A549 treated with GW870086 at 1 μM for 4 hours (cell line): Measurements from ENCODE around the gene CLDN25. TPM values are rescaled to one million over a fixed set of nuclear protein-coding genes. Genes with fewer than 3 reads are reported as not detected.

ENCODE experiments used
- total RNA-seq: library from RNA; stranded (reverse); fragments of 200-300 nt; extraction: Qiagen RNA extraction; gene quantifications from 5 replicates; pipeline ENCODE4 v1.2.3, GENCODE V29; 2022; ENCODE audit warnings: low read depth

The CLDN25 gene
- total RNA-seq, result not detected in 5 replicates

DNA sequence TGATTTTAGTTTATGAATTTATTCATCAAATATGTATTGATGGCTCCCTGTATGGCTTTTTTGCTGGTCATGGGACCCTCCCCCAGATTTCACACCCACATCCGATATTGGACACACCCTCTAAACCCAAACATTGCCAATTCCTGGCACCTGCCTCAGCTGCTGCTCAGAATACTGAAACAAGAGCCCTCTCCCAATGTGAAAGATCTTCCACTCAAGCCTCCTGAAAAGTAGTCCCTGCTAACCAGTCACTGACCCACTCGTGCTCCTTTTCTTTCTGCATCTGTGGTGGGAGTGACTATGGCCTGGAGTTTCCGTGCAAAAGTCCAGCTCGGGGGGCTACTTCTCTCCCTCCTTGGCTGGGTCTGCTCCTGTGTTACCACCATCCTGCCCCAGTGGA is at the start of gene CLDN25:
Gene CLDN25 (plus strand): TSS at position 301 of the 400 bp plus-strand sequence. CDS start 0 bp downstream, at position 301.

DNA sequence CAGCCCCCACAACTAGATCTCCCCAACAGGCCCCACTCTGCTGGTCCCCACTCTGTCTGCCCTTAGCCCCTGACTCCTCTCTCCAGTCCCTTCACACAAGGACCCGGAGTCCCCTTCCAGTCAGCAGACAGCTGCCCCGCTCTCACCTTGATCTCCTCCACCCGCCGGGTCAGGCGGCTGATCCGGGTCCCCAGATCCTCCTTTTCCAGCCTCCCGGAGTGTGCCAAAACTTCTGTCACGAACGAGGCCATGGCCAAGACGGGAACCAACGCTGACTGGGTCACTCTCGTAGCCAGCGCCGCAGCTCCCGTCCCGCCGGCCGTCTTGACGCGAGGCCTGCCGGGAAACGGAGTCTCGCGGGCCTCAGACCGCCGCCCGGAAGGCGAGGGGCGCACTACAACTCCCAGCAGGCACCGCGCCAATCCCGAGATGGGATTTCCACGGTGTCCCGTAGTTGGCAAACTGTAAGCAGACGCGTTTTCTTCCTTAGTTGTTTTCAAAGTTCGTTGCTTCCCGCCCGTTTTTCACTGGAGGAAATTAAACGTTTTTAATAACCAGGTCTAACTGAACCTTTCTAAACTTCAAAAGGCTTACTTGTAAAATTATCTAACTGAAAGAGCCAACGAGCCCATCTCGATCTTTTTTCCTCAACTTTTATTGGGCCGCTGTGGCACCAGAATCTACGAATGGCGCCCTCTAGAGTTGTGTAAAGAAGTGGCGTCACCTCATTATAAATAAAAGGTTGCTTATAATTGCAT is 6.0 kb upstream of the CLDN25 start, which contains the start of gene ZW10:
Gene ZW10 (minus strand): TSS at position 277 of the 758 bp plus-strand sequence. CDS start 26 bp downstream, at position 251.

Other genes with a start within 250 kb of the CLDN25 start
- gene TMPRSS5, start 73.5 kb upstream of the CLDN25 start, total RNA-seq, result 0.09 to 0.25 TPM (median 0.12 TPM) in 5 replicates
- gene ZW10, start 6.1 kb upstream of the CLDN25 start, total RNA-seq, result 10.9 to 14.1 TPM (median 13.1 TPM) in 5 replicates
- 11.0 to 16.3 TPM (median 15.6 TPM) in 5 replicates for gene USP28, start 95.8 kb downstream of the CLDN25 start, total RNA-seq
- gene HTR3B, start 125.0 kb downstream of the CLDN25 start, total RNA-seq, result not detected in 5 replicates
- not detected in 5 replicates for gene HTR3A, start 195.3 kb downstream of the CLDN25 start, total RNA-seq